HG03342 (cell line): ENCODE data around the gene CAMK4.
"Not testable (repeated sequence)": the region's sequence is repeated elsewhere in the genome, so short reads cannot be mapped to it uniquely, and the experiment has no call there.

Source experiments
- ATAC-seq: cut with Tn5 transposase; IDR thresholded peaks from one replicate; pipeline ENCODE4 v1.9.1; 2021; ENCODE audit warnings: mild to moderate bottlenecking, moderate library complexity; ENCODE audit not compliant: unreplicated experiment

The CAMK4 gene

GRCh38 chr5:111375645-111376044 lies 151.5 kb downstream of the CAMK4 start:
- ATAC-seq = no peak

- ATAC-seq = no peak
Measured at GRCh38 chr5:111377306-111377705, 153.1 kb downstream of the CAMK4 start.

- ATAC-seq = no peak
Measured at GRCh38 chr5:111379391-111379816, 155.2 kb downstream of the CAMK4 start.

- no peak for ATAC-seq
Measured at GRCh38 chr5:111383288-111383970, 159.2 kb downstream of the CAMK4 start.

- no peak for ATAC-seq
Measured at GRCh38 chr5:111384220-111384619, 160.0 kb downstream of the CAMK4 start.

DNA sequence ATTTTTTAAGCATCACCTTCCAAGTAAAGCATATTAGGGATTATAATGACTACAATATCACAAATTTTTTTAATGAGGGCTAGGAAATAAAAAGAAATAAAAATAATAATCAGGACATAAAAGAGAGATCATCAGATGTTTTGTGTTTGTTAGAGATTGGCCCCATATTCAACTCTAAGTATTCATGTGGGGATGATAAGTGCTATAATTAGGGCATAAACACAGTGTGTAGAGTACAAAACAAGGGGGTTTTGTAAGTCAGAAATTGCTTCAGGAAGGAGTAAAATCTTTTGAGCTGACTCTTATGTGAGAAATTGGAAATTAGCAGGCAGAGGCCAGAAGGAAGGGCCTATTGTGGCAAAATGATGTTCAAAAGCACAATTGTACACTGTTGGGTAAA lies 160.9 kb downstream of the CAMK4 start:
- ATAC-seq = no peak

DNA sequence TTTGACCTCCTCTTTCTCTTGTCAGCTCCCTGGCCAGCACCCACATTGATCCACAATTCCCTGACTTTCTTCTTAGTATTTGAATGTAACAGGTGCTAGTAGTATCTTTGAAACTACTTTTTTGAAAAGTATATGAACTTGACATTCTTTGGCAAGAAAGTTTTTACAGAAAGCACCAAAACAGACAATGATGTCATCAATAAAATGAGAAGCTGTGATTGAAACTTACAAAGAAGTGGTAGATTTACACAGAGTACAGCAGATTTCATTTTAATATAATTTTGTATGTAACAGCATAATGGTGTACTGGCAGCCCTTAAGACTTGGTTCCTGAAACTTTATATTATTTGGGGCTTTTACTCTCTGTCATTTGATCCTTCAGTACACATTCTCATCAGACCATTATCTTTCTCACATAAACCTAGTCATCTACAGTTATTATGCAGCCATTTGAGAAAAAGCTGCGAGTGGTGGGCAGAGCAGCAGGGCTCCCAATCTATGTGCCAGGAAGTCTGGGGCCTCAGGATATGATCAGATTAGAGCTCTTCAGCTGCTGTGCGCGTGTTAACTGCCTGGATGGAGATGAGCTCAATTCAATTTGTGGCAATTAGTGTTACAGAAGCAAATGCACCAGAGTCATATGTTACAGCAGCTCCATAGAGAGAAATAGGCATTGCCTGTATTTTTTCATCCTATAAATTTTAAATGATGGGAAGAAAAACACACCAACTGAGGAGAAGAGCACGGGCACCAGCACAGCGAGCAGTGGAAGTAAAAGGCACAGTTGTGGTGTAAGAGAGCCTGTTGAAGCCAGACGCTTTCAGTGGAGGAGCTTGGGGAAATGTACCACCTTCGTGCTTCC lies 162.0 kb downstream of the CAMK4 start:
- ATAC-seq = no peak

DNA sequence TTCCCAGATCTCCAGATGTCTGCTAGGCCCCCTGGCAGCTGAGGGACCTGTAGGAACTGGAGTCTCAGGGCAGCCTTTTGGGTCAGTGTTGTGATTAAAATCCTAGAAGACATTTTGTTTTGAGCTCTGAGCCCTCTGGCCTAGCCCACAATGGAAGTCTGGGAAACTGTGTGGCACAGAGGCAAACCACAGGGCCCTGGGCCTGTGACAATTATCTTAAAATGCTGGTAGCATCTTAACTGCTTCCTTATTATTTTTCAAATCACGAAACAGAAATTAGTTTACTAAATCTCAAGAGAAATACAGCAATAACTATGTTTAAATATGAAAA lies 162.6 kb downstream of the CAMK4 start:
- no peak for ATAC-seq

DNA sequence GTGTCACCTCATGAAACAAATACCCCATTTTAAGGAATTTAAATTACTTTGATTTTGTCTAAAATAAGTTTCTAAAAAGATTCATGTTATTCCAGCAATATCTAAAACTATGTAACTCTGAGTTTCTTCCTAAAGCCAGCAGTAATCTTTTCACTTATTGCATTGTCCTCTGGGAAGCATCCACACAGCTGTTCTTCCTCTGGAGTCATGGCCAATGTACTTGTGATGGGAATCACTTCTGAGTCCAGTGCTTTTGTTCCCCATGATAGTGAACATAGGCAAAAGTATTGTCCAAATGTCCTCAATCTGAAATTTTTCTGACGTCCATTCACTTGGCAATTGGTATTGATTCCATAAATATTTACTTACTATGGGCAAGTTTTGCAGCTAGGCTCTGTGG lies 163.2 kb downstream of the CAMK4 start:
- no peak for ATAC-seq

DNA sequence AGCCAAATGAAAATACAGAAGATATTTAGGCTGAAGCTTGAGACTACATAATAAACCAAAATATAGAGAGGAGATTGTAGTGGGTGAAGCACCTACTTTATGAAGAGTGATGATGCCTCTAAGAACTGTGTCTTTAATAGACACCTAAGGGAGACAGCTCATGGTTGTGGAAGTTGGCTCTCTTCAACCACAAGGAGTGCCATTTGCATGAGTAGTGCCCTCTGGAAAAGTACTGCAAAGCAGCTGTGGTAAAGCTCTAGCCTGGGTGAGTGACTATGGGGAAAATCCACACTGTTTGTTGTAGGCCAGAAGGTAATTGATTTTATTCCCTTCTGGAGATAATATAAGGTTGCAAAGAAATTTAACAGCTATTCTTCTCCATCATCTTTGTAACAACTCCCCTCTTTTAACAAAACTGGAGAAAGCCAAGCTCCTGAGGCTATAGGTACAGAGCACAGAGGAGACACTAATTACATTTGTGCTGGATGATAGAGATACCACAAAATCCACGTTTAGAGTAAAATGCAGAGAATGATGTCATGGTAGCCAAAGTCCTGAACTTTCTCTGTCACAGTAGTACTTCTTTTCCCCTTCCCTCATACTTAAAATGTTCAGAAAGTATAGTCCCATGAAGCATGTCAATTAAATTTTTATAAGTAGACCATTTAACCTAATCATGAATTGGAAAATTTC lies 165.4 kb downstream of the CAMK4 start:
- ATAC-seq = no peak

DNA sequence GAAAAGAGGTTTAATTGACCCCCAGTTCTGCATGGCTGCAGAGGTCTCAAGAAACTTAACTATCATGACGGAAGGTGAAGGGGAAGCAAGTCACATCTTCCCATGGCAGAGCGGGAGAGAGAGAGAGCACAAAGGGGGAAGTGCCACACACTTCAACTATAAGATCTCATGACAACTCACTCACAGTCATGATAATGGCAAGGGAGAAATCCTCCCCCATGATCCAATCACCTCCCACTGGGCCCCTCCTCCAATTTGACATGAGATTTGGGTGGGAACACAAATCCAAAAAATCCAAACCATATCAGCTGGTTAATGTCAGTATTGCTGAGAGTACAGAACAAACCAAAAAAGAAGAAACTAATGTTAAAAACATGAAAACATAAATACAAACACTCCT lies 168.0 kb downstream of the CAMK4 start:
- ATAC-seq = no peak

- ATAC-seq = no peak
Measured at GRCh38 chr5:111394586-111394985, 170.4 kb downstream of the CAMK4 start.

DNA sequence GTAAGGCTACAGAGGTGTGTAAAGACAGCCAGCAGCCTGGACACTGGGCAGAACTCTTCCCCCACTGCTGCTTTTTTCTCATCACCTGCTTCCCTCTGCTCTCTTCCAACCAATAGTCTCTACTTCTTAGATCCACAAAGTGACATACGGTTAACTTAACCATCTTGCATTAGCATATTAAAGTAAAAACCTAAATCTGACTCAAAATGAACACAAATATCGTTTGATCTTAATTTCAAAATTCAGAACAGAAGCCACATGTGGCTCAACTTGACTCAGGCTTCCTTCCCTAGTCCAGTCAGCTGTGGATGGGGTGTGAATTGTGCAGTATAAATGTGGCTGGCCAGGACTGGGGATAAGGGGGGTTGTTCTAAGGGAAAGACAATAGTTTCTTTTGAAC lies 173.8 kb downstream of the CAMK4 start:
- no peak for ATAC-seq

GRCh38 chr5:111399113-111399512 lies 174.9 kb downstream of the CAMK4 start:
- no peak for ATAC-seq

DNA sequence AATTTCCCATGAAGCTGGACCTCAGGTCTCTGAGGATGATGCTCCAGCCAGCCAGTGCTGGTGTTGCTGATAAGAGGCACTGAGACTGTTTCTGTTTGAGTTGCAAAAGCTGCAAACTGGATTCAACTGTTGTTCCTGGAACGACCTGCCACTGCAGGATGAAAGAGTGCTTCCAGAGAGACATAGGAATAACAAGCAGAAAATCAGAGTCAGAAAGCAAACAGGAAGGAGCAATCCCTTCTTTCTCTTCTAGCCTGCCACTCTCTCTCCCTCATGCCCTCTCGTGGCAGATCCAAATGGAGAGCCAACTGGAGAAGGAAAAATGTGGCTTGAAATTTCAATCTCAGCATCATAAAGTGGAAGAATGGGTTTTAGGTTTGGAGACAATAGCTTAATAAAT lies 177.7 kb downstream of the CAMK4 start:
- ATAC-seq = no peak

DNA sequence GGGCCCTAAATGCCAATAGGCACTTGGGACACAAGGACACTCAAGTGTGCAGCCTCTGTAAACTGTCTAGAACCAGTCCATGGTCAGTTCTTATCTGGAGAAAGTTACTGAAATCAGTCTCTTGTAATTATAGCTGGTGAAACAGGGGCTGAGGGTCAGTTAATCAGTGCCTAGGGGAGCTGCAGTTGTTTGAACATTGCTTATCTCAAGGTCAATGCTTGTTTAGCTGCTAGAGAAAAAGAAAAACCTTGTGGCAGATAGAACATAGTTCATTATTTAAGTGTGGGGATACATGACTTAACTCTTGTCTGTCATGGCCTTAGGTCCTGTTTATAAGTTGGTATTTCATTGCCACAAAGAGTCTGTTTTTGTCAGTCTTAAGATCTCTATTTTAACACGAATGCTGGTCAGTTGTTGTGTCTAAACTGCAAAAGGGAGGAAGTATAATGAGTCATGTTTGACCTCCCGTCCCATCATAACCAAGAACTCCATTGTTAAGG lies 180.1 kb downstream of the CAMK4 start:
- no peak for ATAC-seq

DNA sequence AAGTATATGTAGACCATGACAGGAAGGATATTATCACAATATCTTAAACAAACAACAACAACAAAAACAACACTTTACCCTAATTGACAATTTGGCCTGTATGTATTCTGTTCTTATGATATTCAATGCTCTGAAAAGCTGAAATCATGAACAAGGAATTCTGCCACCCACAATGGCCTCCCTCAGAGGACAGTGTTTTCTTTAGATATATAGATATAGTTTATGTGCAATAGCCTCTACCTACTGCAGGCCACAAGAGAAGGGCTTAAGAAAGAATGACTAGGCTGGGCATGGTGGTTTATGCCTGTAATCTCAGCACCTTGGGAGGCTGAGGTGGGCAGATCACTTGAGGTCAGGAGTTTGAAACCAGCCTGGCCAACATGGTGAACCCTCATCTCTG lies 183.4 kb downstream of the CAMK4 start:
- no peak for ATAC-seq

- no peak for ATAC-seq
Measured at GRCh38 chr5:111408817-111409216, 184.6 kb downstream of the CAMK4 start.

- not testable (repeated sequence) for ATAC-seq
Measured at GRCh38 chr5:111409266-111409665, 185.1 kb downstream of the CAMK4 start.

GRCh38 chr5:111410067-111410466 lies 185.9 kb downstream of the CAMK4 start:
- not testable (repeated sequence) for ATAC-seq

DNA sequence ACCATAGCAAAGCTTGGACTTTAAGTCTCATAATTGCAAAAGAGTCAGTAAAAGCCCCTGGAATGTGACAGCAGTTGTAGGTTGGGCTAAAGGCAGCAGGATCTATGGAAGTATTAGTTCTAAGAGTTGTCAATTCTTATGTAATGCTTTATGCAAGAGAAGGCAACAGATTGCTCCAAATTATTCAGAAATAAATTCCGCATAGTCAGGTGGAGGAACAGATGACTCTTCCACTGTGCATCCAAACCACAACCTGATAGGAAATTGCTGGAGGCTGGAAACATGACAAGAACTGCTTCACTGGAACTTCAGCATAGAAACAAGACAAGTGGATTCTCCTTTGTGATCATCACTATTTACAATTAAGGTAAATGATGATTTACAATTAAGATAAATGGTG lies 187.1 kb downstream of the CAMK4 start:
- no peak for ATAC-seq

DNA sequence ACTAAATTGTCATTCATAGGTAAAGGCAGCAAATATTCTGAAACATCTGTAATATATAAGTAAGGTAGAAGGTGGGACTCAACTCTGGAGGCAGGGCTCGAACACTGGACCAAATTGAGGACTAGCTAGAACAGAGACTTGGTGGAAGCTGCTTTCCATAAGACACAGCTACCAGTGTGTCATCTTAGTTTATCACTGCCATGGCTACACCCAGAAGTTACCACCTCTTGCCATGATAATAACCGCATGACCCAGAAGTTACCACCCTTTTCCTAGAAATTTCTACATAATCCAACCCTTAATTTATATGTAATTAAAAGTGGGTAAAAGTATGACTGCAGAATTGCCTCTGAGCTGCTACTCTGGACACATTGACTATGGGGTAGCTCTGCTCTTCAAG lies 188.4 kb downstream of the CAMK4 start:
- ATAC-seq = no peak
